CD4-positive, alpha-beta T cell treated with Interleukin-4 for 1 hour (primary cell): ENCODE results near the gene DEPDC5.
A peak's percentile ranks its signal among the peaks of the same experiment; 100 is the strongest.

ENCODE experiments used
- DNase-seq, 2 donors: peaks; one replicate each; pipeline ENCODE4 v3.0.0-alpha.2; 2020 to 2022

DEPDC5 gene

DNA sequence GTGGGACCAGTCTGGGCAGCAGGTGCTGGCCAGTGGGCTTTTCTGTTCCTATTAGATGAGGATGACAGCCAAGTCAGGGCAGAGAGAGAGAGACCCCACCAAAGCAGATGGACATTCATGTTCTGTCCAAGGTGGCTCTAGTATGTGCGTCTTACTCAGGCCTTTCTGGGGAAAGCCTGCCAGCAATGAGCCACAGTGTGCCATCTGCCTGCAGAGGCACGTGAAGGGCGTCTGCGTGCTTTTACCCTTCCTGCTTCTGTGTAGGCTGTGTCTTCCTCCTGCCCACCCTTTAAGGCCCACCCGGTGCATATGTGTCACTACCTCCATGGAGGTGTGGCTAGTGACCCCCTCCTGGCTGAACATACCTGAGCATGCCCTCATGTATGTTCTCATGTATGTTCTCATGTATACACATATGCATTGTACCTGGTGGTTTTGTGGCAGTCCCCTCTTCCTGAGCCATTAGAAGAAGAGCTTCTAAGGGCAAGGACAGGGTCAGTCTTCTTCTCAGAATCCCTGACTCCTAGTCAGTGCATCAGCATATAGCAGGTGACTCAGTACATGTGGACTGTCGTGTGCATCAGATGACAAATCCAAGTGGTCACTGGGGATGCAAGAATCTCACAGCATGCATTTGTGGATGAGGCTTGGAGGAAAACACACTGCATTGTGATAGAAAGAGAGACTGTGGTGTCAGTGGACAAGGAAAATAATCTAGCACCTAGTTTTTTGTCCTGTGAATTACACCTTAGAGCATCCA is 100.1 kb downstream of the DEPDC5 start:
- no peak for DNase-seq

DNA sequence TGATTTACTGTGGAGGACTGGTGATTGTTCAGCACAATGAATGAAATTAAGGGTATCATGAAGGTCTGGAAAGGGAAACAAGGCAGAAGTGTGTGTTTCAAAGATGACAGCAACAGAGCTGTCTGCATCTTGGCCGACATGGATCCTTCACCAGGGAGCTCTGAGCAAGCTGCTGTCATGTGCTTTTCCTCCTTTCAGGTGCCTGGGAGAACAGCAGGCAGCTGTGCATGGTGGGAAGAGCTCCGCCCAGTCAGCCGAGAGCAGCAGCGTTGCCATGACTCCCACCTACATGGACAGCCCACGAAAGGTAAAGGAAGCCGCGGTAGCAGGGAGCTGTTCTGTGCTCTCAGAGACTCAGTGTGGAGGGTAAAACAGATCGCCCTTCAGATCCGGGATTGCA is 103.4 kb downstream of the DEPDC5 start:
- no peak for DNase-seq

DNA sequence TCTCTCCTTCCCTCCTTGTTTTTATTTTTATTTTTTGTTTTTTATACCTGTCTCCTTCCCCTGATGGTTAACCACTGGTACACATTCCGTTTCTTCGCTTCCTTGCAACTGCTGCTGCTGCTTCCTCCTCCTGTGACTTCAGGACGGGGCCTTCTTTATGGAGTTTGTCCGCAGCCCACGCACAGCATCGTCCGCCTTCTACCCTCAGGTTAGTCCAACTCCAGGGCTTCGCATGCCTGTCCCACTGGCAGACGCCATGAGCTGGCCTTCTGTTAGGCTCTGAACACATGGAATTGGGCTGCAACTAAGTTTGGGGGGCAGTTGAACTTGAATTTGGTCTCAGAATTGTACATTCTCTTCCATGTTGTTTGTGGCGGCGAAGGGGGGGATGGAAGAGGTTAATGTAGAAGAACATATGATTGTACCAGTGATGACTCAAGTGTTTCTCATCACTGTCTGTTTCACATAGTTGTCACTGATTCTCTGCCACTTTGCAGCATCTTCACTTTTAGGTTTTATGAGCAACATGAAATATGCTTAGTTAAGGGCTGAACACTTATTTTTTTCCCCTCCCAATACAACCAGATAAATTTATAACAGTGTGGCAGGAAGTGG is 107.5 kb downstream of the DEPDC5 start:
- no peak for DNase-seq

DNA sequence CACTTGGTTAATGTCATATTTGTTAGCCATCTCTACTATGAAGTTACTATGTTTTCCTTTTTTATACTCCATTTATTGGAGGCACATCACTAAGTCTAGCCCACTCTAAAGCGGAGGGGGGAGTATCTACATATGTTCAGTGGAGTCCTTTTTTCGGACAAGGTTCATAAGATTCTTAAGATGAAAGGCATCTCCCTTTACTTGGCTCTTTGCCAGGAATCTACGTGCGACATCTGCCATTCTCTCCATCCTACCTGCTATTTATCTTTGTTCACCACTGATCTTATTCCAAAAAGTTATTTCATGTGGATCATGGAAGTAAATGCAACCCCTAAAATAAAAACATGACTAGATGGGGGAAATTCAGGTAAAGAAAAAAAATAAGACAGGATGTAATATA is 113.1 kb downstream of the DEPDC5 start:
- no peak for DNase-seq

DNA sequence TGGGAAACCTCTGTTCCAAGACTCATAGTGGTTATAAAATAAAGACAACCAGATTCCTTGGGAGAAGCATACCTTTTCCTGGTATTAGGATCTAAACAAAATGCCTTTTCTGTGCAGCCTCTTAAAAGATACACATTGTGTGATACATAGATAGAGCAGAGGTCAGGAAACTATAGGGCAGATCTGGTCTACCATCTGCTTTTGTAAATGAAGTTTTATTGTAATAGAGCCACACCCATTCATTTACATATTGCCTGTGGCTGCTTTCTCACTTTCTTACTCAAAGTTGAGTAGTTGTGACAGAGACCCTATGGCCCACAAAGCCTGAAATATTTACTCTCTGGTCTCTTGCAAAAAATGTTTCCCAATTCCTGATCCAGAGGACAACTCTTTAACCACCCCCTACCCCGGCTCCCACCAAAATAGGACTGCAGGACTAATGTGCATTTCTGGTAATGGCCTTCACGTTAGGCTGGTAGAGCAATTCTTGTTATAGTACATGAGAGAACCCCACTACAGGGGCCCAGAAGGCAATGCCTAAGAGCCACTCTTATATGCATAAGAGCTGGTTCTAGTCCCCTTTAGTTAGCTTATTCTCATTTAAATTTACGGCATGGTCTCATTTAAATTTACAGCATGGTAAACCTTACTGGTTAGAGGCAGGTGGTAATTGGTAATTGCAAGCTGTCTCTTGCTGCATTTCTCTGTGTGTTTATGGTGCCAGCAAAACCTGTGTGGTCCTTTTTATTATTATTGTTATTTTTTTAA is 113.8 kb downstream of the DEPDC5 start:
- DNase-seq = no peak

DNA sequence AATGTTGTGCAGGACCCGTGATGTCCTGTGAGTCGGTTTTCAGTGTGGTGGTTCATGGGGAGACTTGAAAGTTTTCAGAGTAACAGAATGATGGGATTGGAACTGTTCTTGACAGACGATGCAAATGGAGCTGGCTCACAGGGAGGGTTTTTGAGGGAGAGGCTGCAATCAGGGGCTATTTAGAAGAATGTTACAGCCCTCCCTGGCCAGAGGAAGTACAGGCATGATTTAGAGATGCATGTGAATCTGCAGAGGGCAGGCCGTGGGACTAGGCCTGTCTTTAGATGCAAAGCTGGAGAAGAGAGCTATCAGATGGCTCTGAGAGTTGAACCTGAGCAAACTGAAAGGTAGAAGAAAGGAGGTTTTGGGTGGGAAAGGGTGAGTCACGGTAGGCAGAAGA is 115.9 kb downstream of the DEPDC5 start:
- DNase-seq = no peak

DNA sequence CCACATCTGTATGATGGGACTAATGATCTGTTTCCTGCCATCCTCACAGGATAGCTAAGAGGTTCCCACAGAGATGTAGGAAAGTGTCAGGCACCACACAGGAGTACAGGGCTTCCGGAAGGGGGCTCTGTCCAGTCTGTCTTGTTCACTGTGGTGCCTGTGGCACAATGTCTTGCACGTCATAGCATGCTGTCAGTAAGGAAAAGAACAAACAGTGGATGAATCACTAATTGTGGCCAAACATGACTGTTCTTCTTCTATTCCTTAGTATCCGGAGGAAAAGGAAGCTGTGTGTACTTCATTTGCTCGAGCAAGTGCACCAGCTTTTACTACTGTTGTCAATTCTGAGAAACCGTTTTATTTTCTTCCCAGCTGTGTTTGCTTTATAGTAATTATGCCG is 117.1 kb downstream of the DEPDC5 start:
- no peak for DNase-seq

DNA sequence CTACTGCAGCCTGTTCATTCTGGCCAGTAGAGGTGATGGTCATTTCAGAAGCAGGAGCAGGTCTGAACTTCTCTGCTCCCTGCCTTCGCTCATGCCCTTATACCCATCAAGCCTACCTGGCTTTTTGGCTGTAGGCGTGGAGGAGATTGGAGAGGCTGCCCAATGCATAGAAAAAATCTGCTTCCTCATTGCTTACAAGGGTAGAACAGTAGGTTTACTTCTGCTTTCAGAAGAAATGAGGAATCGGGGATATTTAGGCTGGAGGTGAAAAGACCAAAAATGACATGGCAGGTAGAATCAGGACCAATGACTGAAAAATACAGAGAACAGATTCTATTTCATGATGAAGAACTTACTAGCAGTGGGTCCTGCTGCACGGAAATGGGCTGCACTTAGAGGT is 117.7 kb downstream of the DEPDC5 start:
- no peak for DNase-seq

DNA sequence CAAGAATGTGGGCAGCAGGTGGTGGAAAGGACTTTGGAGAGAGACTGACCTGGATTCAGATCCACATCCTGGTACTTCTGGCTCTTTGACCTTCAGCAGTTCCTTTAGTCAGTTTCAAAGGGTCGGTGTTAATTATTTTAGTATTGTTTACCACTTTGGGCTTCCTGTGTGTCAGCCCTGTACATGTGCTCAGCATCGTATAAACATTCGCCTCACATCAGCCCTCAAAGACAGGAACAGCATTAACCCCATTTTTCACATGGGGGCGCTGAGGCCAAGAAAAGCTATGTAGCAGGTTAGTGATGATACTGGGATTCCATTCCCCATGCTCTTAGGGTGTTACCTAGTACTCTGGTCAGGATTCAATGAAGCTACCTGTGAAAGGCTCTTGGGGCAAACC is 118.4 kb downstream of the DEPDC5 start:
- peak in 1 of 2 donors; percentile 20 for DNase-seq

DNA sequence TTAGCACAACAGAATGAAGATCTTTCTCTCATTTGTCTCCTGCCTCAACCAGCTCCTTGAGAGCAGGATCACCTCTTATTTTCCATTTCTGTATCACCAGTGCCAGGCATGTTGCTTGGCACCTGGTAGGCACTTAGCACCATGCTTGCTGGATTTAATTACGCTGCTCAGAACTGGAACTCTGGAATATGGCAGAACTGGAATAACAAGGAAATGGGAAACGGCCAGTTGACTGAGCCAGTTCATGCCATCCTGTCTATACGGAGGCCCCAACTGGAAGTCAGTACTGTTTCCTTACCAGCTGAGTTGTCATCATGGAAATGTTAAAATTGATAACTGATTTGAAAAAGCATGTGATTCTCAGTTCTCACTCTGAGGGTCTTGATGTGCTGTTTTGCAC is 121.0 kb downstream of the DEPDC5 start:
- DNase-seq = no peak

DNA sequence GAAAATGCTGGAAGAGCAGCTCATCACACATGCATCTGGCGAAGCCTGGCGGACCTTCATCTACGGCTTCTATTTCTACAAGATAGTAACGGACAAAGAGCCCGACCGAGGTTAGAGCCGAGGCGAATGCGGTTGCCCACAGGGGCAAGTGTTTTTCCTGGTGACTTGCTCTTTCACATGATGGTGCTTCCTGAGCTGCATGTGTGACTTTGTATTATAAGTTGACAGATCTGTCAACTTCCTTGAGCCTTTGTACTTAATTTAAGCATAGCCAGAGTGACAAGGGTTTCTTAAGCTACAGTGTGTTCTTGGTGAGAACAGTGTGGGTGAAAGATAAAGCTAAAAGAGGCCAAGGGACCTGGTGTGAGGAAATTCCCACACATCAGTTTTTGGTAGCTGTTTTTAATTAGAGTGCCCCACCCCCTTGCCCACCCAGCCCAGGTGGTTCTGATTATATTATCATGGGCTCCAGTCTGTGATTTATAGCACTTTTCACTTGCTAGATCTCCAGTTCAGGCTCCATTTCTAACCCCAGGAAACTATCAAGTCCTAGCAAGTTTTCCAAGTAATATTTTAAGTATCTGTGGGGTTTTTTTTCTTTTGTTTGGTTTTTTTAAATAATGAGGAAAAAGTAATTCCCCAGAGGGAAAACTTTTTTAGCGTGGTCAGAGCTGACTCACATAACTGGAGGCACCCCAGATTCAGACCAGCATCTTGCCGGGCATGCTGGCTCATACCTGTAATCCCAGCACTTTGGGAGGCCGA is 122.5 kb downstream of the DEPDC5 start:
- no peak for DNase-seq

DNA sequence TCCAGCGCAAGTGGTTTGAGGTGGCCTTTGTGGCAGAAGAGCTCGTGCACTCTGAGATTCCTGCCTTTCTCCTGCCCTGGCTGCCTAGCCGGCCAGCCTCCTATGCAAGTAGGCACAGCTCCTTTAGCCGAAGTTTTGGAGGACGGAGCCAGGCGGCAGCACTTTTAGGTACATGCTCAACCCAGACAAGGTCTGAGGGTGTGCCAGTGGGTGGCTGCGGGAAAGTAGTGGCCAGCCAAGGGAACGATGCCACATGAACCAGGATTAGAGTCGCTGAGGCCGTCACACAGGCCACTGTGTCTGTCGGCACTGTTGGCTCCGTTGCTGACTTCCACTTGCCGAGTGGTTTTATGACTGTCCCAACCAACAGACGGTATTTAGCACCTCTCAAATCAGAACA is 125.8 kb downstream of the DEPDC5 start:
- no peak for DNase-seq

DNA sequence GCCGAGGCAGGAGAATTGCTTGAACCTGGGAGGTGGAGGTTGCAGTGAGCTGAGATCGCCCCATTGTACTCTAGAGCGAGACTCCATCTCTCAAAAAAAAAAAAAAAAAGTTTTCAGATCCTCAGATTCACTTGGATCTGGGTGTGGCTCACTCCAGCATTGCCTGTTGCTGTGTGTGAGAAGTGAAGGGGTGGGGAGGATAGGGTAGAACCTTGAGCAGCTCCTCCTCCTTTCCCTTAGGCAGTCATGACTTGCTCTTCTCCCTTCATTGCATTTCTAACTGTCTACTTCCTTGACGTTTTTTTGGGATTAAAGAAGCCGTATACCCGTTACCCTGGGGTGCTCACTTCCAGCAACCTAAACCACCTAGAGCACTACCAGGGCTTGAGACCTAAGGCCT is 127.4 kb downstream of the DEPDC5 start:
- DNase-seq = no peak

DNA sequence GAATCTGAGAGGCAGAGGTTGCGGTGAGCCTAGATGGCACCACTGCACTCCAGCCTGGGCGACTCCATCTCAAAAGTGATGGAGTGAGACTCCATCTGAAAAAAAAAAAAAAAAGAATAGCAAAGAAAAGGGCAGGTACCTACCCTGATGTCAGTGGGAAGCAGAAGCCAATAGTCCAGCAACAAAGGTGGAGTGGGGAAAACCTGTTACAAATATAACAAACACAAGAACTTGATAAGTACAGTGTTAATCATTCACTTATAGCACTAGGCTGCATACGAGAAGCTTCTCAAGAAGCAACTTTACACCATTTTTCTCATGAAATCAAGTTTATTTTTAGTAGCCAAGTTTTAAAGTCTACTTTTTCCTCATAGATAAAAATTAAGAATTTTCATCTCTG is 128.0 kb downstream of the DEPDC5 start:
- no peak for DNase-seq

DNA sequence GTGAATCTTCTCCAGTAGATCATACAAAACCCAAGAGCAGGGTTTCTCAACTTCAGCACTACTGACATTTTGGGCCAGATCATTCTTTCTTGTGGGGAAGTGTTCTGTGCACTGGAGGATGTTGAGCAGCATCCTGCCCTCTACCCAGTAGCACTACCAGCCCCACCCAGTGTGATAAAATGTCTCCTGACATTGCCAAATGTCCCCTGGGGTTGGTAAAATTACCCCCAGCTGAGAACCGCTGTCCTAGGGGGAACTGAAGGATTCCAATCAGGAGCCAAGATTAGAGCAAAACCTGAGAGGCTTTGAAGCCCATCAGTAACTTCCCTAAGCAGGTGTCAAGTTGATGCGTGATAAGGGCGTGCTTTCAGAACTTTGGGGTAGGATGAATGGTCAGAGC is 129.2 kb downstream of the DEPDC5 start:
- DNase-seq = no peak

DNA sequence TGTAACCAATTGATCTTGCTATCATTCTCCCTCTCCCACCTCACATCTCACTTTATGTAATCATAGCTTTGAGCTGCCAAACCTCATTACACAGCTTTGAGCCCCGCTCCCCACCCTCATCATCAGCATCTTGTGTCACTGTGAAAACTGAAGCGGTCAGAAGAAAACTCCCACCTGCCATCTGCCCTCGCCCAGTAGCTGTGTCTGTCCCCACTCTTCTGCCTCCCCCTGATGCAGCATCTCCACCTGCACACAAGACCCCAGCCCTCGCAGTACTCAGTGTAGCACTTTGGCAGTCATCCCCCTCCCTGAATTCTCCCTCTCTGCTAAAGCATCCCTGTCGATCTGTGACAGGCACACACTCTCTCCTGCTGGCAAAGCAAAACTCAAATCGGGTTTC is 130.2 kb downstream of the DEPDC5 start:
- no peak for DNase-seq

DNA sequence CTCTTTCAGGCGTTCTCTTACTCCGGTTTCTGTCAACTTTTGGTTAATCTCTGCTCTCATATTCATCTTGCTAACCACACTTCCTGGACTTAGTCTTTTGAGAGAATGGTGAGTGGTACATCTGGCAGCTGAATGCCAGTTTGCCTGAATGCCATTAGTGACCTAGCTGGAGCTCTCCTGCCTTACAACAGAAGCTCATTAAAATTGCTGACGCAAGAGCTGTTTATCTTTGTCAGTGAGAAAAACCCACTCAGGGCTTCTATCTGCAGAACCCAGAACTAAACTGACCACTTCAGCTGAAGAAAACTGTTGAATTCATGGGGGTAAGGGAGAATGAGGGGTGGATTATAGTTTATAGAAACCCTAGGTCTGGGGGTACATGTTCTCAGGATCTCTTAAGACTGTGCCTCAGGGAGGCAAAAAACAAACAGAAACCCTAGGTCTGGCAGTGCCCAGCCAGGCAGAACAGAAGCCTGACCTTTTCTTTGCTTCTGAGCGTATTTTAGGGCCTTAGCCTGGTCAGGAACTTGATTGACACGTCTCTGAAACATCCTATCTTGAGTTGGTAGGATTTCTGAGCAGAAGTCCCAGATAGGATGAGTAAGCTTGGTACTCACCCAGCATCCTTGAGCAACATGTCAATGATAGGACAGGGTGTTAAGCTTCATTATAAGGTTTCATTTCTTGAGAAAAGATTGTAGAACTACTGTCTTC is 137.7 kb downstream of the DEPDC5 start:
- no peak for DNase-seq

DNA sequence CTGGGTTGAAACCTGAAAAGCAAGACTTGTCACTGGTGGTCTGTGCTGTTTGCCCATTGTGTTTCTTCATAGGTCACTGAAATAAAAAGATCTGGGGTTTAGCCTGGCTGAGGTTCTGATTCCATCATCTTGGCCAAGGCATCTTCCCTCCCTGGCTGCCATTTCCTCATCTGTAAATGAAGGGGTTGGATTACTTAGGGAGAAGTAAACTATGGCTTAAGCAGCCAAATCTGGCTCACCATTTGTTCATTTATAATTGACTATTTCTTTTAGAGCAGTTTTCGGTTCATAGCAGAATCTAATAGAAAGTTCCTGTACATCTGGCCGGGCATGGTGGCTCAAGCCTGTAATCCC is 138.2 kb downstream of the DEPDC5 start:
- no peak for DNase-seq

DNA sequence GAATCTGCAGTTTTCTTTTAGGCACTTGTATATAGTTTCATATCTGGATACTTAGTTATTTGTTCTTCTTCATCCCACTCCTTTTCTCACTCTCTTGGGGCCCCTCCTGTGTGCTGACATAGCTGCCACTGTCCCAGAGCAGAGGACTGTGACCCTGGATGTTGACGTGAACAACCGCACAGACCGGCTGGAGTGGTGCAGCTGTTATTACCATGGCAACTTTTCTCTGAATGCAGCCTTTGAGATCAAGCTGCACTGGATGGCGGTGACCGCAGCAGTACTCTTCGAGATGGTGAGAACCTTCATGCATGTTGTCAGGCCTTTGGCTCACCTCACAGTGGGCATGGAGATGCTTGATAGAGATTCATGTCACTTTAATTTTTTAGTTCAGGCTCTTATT is 139.6 kb downstream of the DEPDC5 start:
- DNase-seq = no peak

DNA sequence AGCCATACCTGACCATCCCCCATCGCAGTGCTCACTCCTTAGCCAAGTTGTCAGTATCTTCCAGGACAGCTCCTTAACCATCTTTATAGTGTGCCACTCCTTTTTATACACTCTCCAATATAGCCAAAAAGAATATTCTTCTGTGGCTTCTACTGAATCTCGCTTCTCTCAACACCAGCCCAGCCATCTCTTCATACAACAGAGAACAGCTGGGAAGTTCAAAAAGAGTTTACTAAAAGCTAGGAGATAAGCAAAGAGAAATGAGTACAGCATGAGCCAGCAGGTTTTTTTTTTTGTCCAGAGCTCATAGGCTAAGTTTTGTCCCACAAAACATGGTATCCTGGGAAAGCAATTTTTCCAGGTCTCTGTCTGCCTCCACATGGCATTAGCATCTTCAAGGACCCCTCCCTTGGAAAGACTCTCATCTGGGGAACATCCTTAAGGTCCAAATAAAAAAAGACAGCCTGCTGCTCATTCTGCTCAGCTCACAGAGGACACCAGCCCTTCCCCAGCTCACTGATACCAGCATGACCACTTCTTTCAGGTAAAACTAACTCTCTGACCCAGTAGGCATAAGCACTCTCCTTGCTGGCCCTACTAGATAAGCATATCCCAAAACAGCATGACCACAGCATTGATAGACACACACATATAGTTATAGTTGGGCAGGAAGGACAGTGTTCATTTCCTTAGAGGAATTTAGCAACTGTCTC is 141.7 kb downstream of the DEPDC5 start:
- DNase-seq = no peak

DNA sequence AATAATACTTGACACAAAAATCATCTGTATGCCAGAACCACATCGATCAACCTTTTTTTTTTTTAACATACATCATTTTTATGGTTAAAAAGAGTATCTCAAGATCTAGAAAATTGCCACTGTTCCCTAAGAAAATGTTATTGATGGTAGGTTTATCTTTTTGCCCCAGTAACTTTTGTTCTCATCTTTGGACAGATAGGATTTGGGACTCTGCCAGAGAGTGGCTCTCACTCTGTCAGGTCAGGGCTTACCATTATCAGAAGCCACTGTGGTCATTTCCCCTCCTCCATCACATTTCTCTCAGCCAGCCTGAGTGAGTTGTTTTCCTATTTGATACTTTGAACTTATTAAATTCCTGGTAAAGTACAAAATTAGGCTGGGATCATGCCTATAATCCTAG is 142.7 kb downstream of the DEPDC5 start:
- no peak for DNase-seq
